Hepatocyte (in vitro differentiated cells): Measurements from ENCODE around the gene CXXC1. TPM values are rescaled to one million over a fixed set of nuclear protein-coding genes. Genes with fewer than 3 reads are reported as not detected.
A peak's percentile ranks its signal among the peaks of the same experiment; 100 is the strongest.
"Not testable (repeated sequence)": the region's sequence is repeated elsewhere in the genome, so short reads cannot be mapped to it uniquely, and the experiment has no call there.

Experiments
- DNase-seq: peaks from one replicate; pipeline ENCODE4 v3.0.0-alpha.2; 2016; ENCODE audit warnings: low spot score
- H2AFZ ChIP-seq: fragments of 200-600 bp; sonication (generic); 2 replicates; pipeline ENCODE4 v1.6.0; 2016; ENCODE audit warnings: antibody characterized with exemption, mild to moderate bottlenecking
- H3K27ac ChIP-seq: fragments of 200-600 bp; sonication (generic); 2 replicates; pipeline ENCODE4 v1.5.1; 2016; ENCODE audit warnings: mild to moderate bottlenecking
- H3K27me3 ChIP-seq: fragments of 200-600 bp; sonication (generic); 2 replicates; pipeline ENCODE4 v1.6.1; 2016
- H3K36me3 ChIP-seq: fragments of 200-600 bp; sonication (generic); replicated peaks from 2 replicates; pipeline ENCODE4 v1.5.1; 2016; ENCODE audit warnings: low read depth; ENCODE audit not compliant: insufficient read depth
- H3K4me1 ChIP-seq: fragments of 200-600 bp; sonication (generic); 2 replicates; pipeline ENCODE4 v1.5.1; 2016; ENCODE audit warnings: mild to moderate bottlenecking, moderate library complexity; ENCODE audit not compliant: insufficient read depth
- H3K4me2 ChIP-seq: fragments of 200-600 bp; sonication (generic); 2 replicates; pipeline ENCODE4 v1.6.0; 2016
- H3K4me3 ChIP-seq: fragments of 200-600 bp; sonication (generic); 2 replicates; pipeline ENCODE4 v1.5.1; 2016; ENCODE audit warnings: mild to moderate bottlenecking
- H3K79me2 ChIP-seq: fragments of 200-600 bp; sonication (generic); 2 replicates; pipeline ENCODE4 v1.6.0; 2017; ENCODE audit warnings: mild to moderate bottlenecking
- H3K9me2 ChIP-seq: fragments of 200-600 bp; sonication (generic); replicated peaks from 2 replicates; pipeline ENCODE4 v1.6.0; 2017; ENCODE audit warnings: mild to moderate bottlenecking; ENCODE audit not compliant: insufficient read depth
- H3K9me3 ChIP-seq: fragments of 200-600 bp; sonication (generic); 2 replicates; pipeline ENCODE4 v1.5.1; 2016; ENCODE audit warnings: low read depth, mild to moderate bottlenecking
- H4K20me1 ChIP-seq: fragments of 200-600 bp; sonication (generic); 2 replicates; pipeline ENCODE4 v1.6.0; 2016; ENCODE audit warnings: mild to moderate bottlenecking; ENCODE audit not compliant: insufficient read depth, poor library complexity, severe bottlenecking
- CTCF ChIP-seq: fragments of 200-600 bp; sonication (generic); IDR thresholded peaks from 2 replicates; pipeline ENCODE4 v1.5.1; 2016; ENCODE audit warnings: antibody characterized with exemption, mild to moderate bottlenecking; ENCODE audit not compliant: poor library complexity
- EZH2 ChIP-seq: fragments of 200-600 bp; sonication (generic); IDR thresholded peaks from 2 replicates; pipeline ENCODE4 v1.6.1; 2016; ENCODE audit warnings: antibody characterized with exemption, mild to moderate bottlenecking, borderline replicate concordance
- EZH2phosphoT487 ChIP-seq: fragments of 200-600 bp; sonication (generic); IDR thresholded peaks from one replicate; pipeline ENCODE4 v1.6.1; 2018; ENCODE audit warnings: antibody characterized with exemption, mild to moderate bottlenecking, low read depth, moderate library complexity; ENCODE audit not compliant: unreplicated experiment, severe bottlenecking
- WGBS: methylation state at CpG from one replicate; pipeline ENCODE4 v1.1.6; 2016; ENCODE audit warnings: low lambda C conversion rate; ENCODE audit errors: missing lambda C conversion rate; 5-methylcytosine and 5-hydroxymethylcytosine counted together
- polyA plus RNA-seq: library from polyadenylated mRNA; unstranded; fragments of >200 nt; fragmentation: Nextera tagmentation; extraction: Ambion mirVana; gene quantifications from 2 replicates; pipeline ENCODE4 v1.2.1, GENCODE V29; 2016
- total RNA-seq: library from RNA; depleted of rRNA; stranded (reverse); fragments of >200 nt; gene quantifications from 2 replicates; pipeline ENCODE4 v1.2.3, GENCODE V29; 2014

CXXC1 gene
- total and polyA plus RNA-seq, 2 experiments from 2014 or later: 52.7 to 68.3 TPM

GRCh38 chr18:50310080-50310479, 22.6 kb upstream of the CXXC1 start:
- no peak overlapping the region for H3K4me2 ChIP-seq
- no peak for DNase-seq
- WGBS: 86% methylated on average over 10 of the region's 10 CpGs
- no peaks in the 10 kb centered on the region for H3K27me3 ChIP-seq
- H3K36me3 ChIP-seq: no peaks in the 10 kb centered on the region
- TF ChIP-seq EZH2phosphoT487: no peak
- H4K20me1 ChIP-seq: no peaks in the 10 kb centered on the region
- no peak overlapping the region for H2AFZ ChIP-seq
- no peak overlapping the region for H3K27ac ChIP-seq
- H3K9me3 ChIP-seq: no peaks in the 10 kb centered on the region
- H3K9me2 ChIP-seq: no peaks in the 10 kb centered on the region
- H3K4me1 ChIP-seq: no peaks in the 10 kb centered on the region
- H3K79me2 ChIP-seq: no peaks in the 10 kb centered on the region
- H3K4me3 ChIP-seq: no peak overlapping the region

- Histone ChIP-seq H3K4me2 (peak overlapping the region; percentile 88), H3K27ac (peak overlapping the region; percentile 4)
Observed at GRCh38 chr18:50308851-50309250, 21.4 kb upstream of the CXXC1 start.

GRCh38 chr18:50307738-50308470, 20.4 kb upstream of the CXXC1 start:
- no peaks in the 10 kb centered on the region for H3K27me3 ChIP-seq
- WGBS: 15% methylated on average over 26 of the region's 26 CpGs
- no peak for TF ChIP-seq CTCF
- H3K9me2 ChIP-seq: no peaks in the 10 kb centered on the region
- H3K27ac ChIP-seq: peak overlapping the region; percentile 17
- peak overlapping the region; percentile 88 for H3K4me2 ChIP-seq
- no peaks in the 10 kb centered on the region for H3K79me2 ChIP-seq
- no peaks in the 10 kb centered on the region for H4K20me1 ChIP-seq
- peak overlapping the region; percentile 53 for H3K4me3 ChIP-seq
- H3K4me1 ChIP-seq: no peaks in the 10 kb centered on the region
- H3K36me3 ChIP-seq: no peaks in the 10 kb centered on the region
- DNase-seq: peak; percentile 95
- peak overlapping the region; percentile 80 for H2AFZ ChIP-seq
- H3K9me3 ChIP-seq: no peaks in the 10 kb centered on the region

More at GRCh38 chr18:50308851-50309250, 21.4 kb upstream of the CXXC1 start:
- H4K20me1 ChIP-seq, H3K4me3 ChIP-seq, H3K36me3 ChIP-seq, H3K9me3 ChIP-seq, H3K4me1 ChIP-seq, H3K79me2 ChIP-seq, DNase-seq, H3K9me2 ChIP-seq, H3K27me3 ChIP-seq: not testable (repeated sequence)
- WGBS: 75% methylated on average over 5 of the region's 5 CpGs
- H2AFZ ChIP-seq: peak overlapping the region; percentile 34

- H2AFZ ChIP-seq: peak overlapping the region; percentile 80
- DNase-seq: no peak
Observed at GRCh38 chr18:50307400-50307737, 19.9 kb upstream of the CXXC1 start.

GRCh38 chr18:50306944-50307343, 19.5 kb upstream of the CXXC1 start:
- Histone ChIP-seq H3K27me3 (no peaks in the 10 kb centered on the region), H2AFZ (peak overlapping the region; percentile 80), H3K4me2 (peak overlapping the region; percentile 88), H3K9me3 (no peaks in the 10 kb centered on the region), H3K27ac (no peak overlapping the region), H3K4me1 (no peaks in the 10 kb centered on the region), H3K9me2 (no peaks in the 10 kb centered on the region), H4K20me1 (no peaks in the 10 kb centered on the region), H3K36me3 (no peaks in the 10 kb centered on the region), H3K79me2 (no peaks in the 10 kb centered on the region), H3K4me3 (no peak overlapping the region)
- no peak for DNase-seq
- no peak for TF ChIP-seq EZH2
- TF ChIP-seq CTCF: no peak
- TF ChIP-seq EZH2phosphoT487: no peak
- 69% methylated on average over 8 of the region's 8 CpGs for WGBS

More at GRCh38 chr18:50307400-50307737, 19.9 kb upstream of the CXXC1 start:
- H3K4me2 ChIP-seq: peak overlapping the region; percentile 88
- no peak overlapping the region for H3K27ac ChIP-seq
- no peaks in the 10 kb centered on the region for H3K27me3 ChIP-seq
- H3K9me2 ChIP-seq: no peaks in the 10 kb centered on the region
- no peaks in the 10 kb centered on the region for H3K36me3 ChIP-seq
- 16% methylated on average over 7 of the region's 8 CpGs for WGBS
- peak overlapping the region; percentile 53 for H3K4me3 ChIP-seq
- H3K4me1 ChIP-seq: no peaks in the 10 kb centered on the region
- H3K79me2 ChIP-seq: no peaks in the 10 kb centered on the region
- no peaks in the 10 kb centered on the region for H4K20me1 ChIP-seq
- H3K9me3 ChIP-seq: no peaks in the 10 kb centered on the region
- TF ChIP-seq EZH2phosphoT487: no peak
